Measurements from ENCODE around the gene AGO3. TPM values are rescaled to one million over a fixed set of nuclear protein-coding genes. Genes with fewer than 3 reads are reported as not detected.

Gene AGO3
- total and polyA plus RNA-seq, 2 of the 13 experiments (the other 11 are each of a cell fraction or from before 2014, with no cell fraction given) = 21.2 to 27.1 TPM

- TF ChIP-seq HNF1A (IDR thresholded peaks at IDR 0.05; ENCODE audit: low read depth) (no peak), HNF1A (CRISPR knock-in tag; IDR thresholded peaks at IDR 0.05; ENCODE audit: borderline replicate concordance) (peak; percentile 76; the same call in 1 of the 2 replicates), ZNF329 (CRISPR knock-in tag; IDR thresholded peaks at IDR 0.05; ENCODE audit: low read depth) (peak; percentile 79; the same call in 1 of the 2 replicates), HCFC1 (IDR thresholded peaks at IDR 0.05; ENCODE audit: low read depth, low read length) (peak; percentile 51), ZNF724P (CRISPR knock-in tag; IDR thresholded peaks at IDR 0.05; ENCODE audit: borderline replicate concordance) (peak; percentile 70; the same call in 1 of the 2 replicates), HOXA9 (CRISPR knock-in tag; IDR thresholded peaks at IDR 0.05; ENCODE audit: borderline replicate concordance) (peak; percentile 88), NR2C2 (CRISPR knock-in tag; IDR thresholded peaks at IDR 0.05; ENCODE audit: borderline replicate concordance) (peak; percentile 71), ETV6 (CRISPR knock-in tag; conservative IDR thresholded peaks at IDR 0.05) (0 out of 2 replicates have a peak, but pooled peaks have one; percentile 59), ZNF605 (CRISPR knock-in tag; IDR thresholded peaks at IDR 0.05) (0 out of 2 replicates have a peak, but pooled peaks have one; percentile 58), GABPB1 (CRISPR knock-in tag; IDR thresholded peaks at IDR 0.05) (peak; percentile 95), DMAP1 (CRISPR knock-in tag; IDR thresholded peaks at IDR 0.05) (peak; percentile 62; the same call in 1 of the 2 replicates), KAT8 (CRISPR knock-in tag; IDR thresholded peaks at IDR 0.05) (peak; percentile 89), RXRB (CRISPR knock-in tag; IDR thresholded peaks at IDR 0.05; ENCODE audit: borderline replicate concordance) (peak; percentile 28; the same call in 1 of the 2 replicates), HBP1 (CRISPR knock-in tag; IDR thresholded peaks at IDR 0.05; ENCODE audit: low read depth) (peak; percentile 94; the same call in 1 of the 2 replicates), IKZF4 (CRISPR knock-in tag; IDR thresholded peaks at IDR 0.05; ENCODE audit: borderline replicate concordance, low read depth, not compliant biosample characterization) (peak; percentile 84), ZNF883 (CRISPR knock-in tag; IDR thresholded peaks at IDR 0.05; ENCODE audit: not compliant biosample characterization) (peak; percentile 55), HNF4G (IDR thresholded peaks at IDR 0.05; ENCODE audit: borderline replicate concordance, low read depth, low read length) (no peak), HNF4G (CRISPR knock-in tag; IDR thresholded peaks at IDR 0.05; ENCODE audit: borderline replicate concordance, low read depth) (no peak), ZNF639 (CRISPR knock-in tag; conservative IDR thresholded peaks at IDR 0.05) (peak; percentile 91), ZBTB46 (CRISPR knock-in tag; IDR thresholded peaks at IDR 0.05; ENCODE audit: borderline replicate concordance) (no peak)
Measured at GRCh38 chr1:35930593-35931445, at the start of gene AGO3 (continued).
